Endometrium (tissue), 2 donors: ENCODE measurements around the gene ANKS1A.
"Not testable (repeated sequence)": the region's sequence is repeated elsewhere in the genome, so short reads cannot be mapped to it uniquely, and the experiment has no call there.

Experiments
- FAIRE-seq: peaks from 2 replicates; lab custom pipeline; 2012; peaks lifted over from hg19 to GRCh38; lab: Jason Lieb, UNC
- donor health status: control.
- donor health status: control.

Gene ANKS1A

GRCh38 chr6:34888874-34889555 is at the start of gene ANKS1A:
ANKS1A (plus strand) TSS chr6:34889255; CDS start chr6:34889403, 148 bp downstream.
- no peak for FAIRE-seq

GRCh38 chr6:34839666-34840352 is 49.2 kb upstream of the ANKS1A start:
- no peak for FAIRE-seq

GRCh38 chr6:34849066-34849465 is 40.0 kb upstream of the ANKS1A start:
- not testable (repeated sequence) for FAIRE-seq

- no peak for FAIRE-seq
Observed at GRCh38 chr6:34851361-34851760, 37.7 kb upstream of the ANKS1A start.

GRCh38 chr6:34852406-34853085 is 36.5 kb upstream of the ANKS1A start:
- no peak for FAIRE-seq

GRCh38 chr6:34855463-34855862 is 33.6 kb upstream of the ANKS1A start:
- no peak for FAIRE-seq

- no peak for FAIRE-seq
Observed at GRCh38 chr6:34858681-34859080, 30.4 kb upstream of the ANKS1A start.

- no peak for FAIRE-seq
Observed at GRCh38 chr6:34859951-34860350, 29.1 kb upstream of the ANKS1A start.

GRCh38 chr6:34860776-34861175 is 28.3 kb upstream of the ANKS1A start:
- no peak for FAIRE-seq

GRCh38 chr6:34864007-34864406 is 25.0 kb upstream of the ANKS1A start:
- no peak for FAIRE-seq

- FAIRE-seq = peak; percentile 15
Observed at GRCh38 chr6:34865107-34865506, 23.9 kb upstream of the ANKS1A start.

- FAIRE-seq = no peak
Observed at GRCh38 chr6:34866509-34866908, 22.5 kb upstream of the ANKS1A start.

- no peak for FAIRE-seq
Observed at GRCh38 chr6:34867484-34867883, 21.6 kb upstream of the ANKS1A start.

- no peak for FAIRE-seq
Observed at GRCh38 chr6:34871853-34872252, 17.2 kb upstream of the ANKS1A start.

- FAIRE-seq = no peak
Observed at GRCh38 chr6:34872332-34872731, 16.7 kb upstream of the ANKS1A start.

GRCh38 chr6:34875292-34876213 is 13.5 kb upstream of the ANKS1A start:
- FAIRE-seq = no peak

- FAIRE-seq = no peak
Observed at GRCh38 chr6:34876472-34876871, 12.6 kb upstream of the ANKS1A start.

GRCh38 chr6:34877259-34877658 is 11.8 kb upstream of the ANKS1A start:
- no peak for FAIRE-seq

GRCh38 chr6:34877869-34878485 is 11.1 kb upstream of the ANKS1A start:
- no peak for FAIRE-seq

- FAIRE-seq = not testable (repeated sequence)
Observed at GRCh38 chr6:34884073-34884472, 5.0 kb upstream of the ANKS1A start.

GRCh38 chr6:34884996-34885395 is 4.1 kb upstream of the ANKS1A start:
- no peak for FAIRE-seq

GRCh38 chr6:34885837-34886236 is 3.2 kb upstream of the ANKS1A start:
- not testable (repeated sequence) for FAIRE-seq
